ENCODE results near the gene PPFIA3.

PPFIA3 gene

DNA sequence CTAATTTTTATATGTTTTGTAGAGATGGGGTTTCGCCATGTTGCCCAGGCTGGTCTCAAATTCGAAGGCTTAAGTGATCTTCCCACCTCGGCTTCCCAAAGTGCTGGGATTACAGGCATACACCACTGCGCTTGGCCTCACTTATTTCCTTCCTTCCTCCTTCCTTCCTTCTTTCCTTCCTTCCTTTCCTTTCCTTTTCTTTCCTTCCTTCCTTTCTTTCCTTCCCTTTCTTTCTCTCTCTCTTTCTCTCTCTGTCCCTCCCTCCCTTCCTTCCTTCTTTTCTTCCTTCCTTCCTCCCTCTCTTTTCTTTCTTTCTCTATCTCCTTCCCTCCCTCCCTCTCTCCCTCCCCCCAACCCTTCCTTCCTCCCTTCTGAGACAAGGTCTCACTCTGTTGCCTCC lies 75.1 kb downstream of the PPFIA3 start:
- in situ Hi-C loops (cut with MboI; ENCODE audit: low pct_unique_long_range_greater_than_20kb, low sequenced_read_pairs, unreplicated experiment): no loop called here
- no peak for DNase-seq (ENCODE audit: low spot score)
- TF ChIP-seq, protein P1, sequence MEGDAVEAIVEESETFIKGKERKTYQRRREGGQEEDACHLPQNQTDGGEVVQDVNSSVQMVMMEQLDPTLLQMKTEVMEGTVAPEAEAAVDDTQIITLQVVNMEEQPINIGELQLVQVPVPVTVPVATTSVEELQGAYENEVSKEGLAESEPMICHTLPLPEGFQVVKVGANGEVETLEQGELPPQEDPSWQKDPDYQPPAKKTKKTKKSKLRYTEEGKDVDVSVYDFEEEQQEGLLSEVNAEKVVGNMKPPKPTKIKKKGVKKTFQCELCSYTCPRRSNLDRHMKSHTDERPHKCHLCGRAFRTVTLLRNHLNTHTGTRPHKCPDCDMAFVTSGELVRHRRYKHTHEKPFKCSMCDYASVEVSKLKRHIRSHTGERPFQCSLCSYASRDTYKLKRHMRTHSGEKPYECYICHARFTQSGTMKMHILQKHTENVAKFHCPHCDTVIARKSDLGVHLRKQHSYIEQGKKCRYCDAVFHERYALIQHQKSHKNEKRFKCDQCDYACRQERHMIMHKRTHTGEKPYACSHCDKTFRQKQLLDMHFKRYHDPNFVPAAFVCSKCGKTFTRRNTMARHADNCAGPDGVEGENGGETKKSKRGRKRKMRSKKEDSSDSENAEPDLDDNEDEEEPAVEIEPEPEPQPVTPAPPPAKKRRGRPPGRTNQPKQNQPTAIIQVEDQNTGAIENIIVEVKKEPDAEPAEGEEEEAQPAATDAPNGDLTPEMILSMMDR (IDR thresholded peaks at IDR 0.05; ENCODE audit: extremely low read depth, insufficient read depth, missing control alignments): no peak

DNA sequence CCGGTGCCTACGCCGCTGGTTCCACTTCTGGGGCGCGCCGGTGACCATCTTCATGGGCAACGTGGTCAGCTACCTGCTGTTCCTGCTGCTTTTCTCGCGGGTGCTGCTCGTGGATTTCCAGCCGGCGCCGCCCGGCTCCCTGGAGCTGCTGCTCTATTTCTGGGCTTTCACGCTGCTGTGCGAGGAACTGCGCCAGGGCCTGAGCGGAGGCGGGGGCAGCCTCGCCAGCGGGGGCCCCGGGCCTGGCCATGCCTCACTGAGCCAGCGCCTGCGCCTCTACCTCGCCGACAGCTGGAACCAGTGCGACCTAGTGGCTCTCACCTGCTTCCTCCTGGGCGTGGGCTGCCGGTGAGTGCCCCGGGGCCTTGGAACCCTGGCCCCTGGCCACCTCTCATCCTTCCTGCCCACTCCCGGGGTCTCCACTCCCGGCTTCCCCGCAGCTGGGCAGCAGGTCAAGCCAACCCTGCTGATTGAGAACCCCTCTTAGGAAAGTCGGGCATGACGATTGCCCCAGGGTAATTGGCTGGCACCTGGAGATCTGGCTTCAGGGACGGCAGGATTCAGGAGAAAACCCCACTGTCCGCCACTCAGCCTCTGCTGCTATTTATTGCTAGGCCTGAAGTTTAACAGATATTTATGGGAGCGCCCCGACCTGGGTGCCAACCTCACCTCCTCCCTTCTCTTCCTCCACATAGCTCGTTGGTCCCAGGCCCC lies 77.3 kb downstream of the PPFIA3 start:
- no peak for DNase-seq (ENCODE audit: low spot score)
- in situ Hi-C loops (cut with MboI; ENCODE audit: low pct_unique_long_range_greater_than_20kb, low sequenced_read_pairs, unreplicated experiment): no loop called here
- TF ChIP-seq, protein P1 (IDR thresholded peaks at IDR 0.05; ENCODE audit: extremely low read depth, insufficient read depth, missing control alignments): no peak

DNA sequence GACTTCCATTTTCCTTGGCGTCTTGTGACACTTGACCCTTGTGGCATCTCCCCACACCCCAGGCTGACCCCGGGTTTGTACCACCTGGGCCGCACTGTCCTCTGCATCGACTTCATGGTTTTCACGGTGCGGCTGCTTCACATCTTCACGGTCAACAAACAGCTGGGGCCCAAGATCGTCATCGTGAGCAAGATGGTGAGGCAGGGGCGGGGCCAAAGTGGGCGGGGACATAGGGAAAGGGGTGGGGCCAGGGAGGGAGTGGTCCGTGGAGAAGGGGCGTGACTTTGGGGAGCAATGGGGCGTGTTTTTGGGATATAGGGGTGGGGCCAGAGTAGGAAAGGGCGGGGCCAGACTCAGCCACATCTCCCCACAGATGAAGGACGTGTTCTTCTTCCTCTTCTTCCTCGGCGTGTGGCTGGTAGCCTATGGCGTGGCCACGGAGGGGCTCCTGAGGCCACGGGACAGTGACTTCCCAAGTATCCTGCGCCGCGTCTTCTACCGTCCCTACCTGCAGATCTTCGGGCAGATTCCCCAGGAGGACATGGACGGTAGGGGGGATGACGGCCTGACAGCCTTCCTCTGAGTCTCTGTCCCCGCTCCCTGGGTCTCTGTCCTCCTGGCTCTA lies 81.0 kb downstream of the PPFIA3 start:
- in situ Hi-C loops (cut with MboI; ENCODE audit: low pct_unique_long_range_greater_than_20kb, low sequenced_read_pairs, unreplicated experiment): no loop called here

More for the DNA sequence above, 81.0 kb downstream of the PPFIA3 start:
- TF ChIP-seq, protein P1 (IDR thresholded peaks at IDR 0.05; ENCODE audit: extremely low read depth, insufficient read depth, missing control alignments): no peak
- DNase-seq (ENCODE audit: low spot score): no peak

All from GM13977 (cell line).